Lower lobe of right lung (tissue), 2 donors: ENCODE results near the gene STON2. TPM values are rescaled to one million over a fixed set of nuclear protein-coding genes. Genes with fewer than 3 reads are reported as not detected.

ENCODE experiments used
- ATAC-seq, 2 donors: fragments of 200-7000 bp; cut with Tn5 transposase; one replicate each; pipeline ENCODE4 v1.9.1; 2020 to 2022; ENCODE audit warnings: mild to moderate bottlenecking in 2 of 2, moderate library complexity in 2 of 2
- DNase-seq: peaks from one replicate; pipeline ENCODE4 v3.0.0-alpha.2; 2020
- H3K27ac ChIP-seq: fragments of 200-600 bp; one replicate; pipeline ENCODE4 v1.8.0; 2022
- H3K27me3 ChIP-seq: fragments of 200-600 bp; one replicate; pipeline ENCODE4 v1.8.0; 2022; ENCODE audit warnings: low read depth
- H3K36me3 ChIP-seq: fragments of 200-600 bp; one replicate; pipeline ENCODE4 v1.8.0; 2022; ENCODE audit warnings: mild to moderate bottlenecking
- H3K4me1 ChIP-seq: fragments of 200-600 bp; one replicate; pipeline ENCODE4 v1.8.0; 2022
- H3K4me3 ChIP-seq: fragments of 200-600 bp; one replicate; pipeline ENCODE4 v1.8.0; 2022; ENCODE audit warnings: mild to moderate bottlenecking
- H3K9me3 ChIP-seq: fragments of 200-600 bp; one replicate; pipeline ENCODE4 v1.8.0; 2022
- intact Hi-C: fragments of 100-400 bp; cut with DNase I; formaldehyde crosslinking; loops from one replicate; pipeline ENCODE4 v1.11.0; 2022
- total RNA-seq: library from RNA; stranded (reverse); fragmentation: NEBNext Ultra II Directional; extraction: Animal tissue kit (Norgen Biotek cat#: 25700); gene quantifications from one replicate; pipeline ENCODE4 v1.2.1, GENCODE V29; 2021
- TF ChIP-seq, protein P1 (sequence below): fragments of 200-600 bp; IDR thresholded peaks from one replicate; pipeline ENCODE4 v1.8.0; 2022; ENCODE audit warnings: antibody characterized with exemption, mild to moderate bottlenecking
- donor health status: DM: no; HTN: yes; CAD: no; lungs with severe emphysema.

The STON2 gene
- total RNA-seq, 1 donor from 2014 or later: 34.3 TPM

GRCh38 chr14:81298122-81298521, 102.0 kb downstream of the STON2 start:
- intact Hi-C loops: no loop called here
- TF ChIP-seq, protein P1, sequence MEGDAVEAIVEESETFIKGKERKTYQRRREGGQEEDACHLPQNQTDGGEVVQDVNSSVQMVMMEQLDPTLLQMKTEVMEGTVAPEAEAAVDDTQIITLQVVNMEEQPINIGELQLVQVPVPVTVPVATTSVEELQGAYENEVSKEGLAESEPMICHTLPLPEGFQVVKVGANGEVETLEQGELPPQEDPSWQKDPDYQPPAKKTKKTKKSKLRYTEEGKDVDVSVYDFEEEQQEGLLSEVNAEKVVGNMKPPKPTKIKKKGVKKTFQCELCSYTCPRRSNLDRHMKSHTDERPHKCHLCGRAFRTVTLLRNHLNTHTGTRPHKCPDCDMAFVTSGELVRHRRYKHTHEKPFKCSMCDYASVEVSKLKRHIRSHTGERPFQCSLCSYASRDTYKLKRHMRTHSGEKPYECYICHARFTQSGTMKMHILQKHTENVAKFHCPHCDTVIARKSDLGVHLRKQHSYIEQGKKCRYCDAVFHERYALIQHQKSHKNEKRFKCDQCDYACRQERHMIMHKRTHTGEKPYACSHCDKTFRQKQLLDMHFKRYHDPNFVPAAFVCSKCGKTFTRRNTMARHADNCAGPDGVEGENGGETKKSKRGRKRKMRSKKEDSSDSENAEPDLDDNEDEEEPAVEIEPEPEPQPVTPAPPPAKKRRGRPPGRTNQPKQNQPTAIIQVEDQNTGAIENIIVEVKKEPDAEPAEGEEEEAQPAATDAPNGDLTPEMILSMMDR: no peak
- no peak for DNase-seq
- no peak for ATAC-seq
- H3K9me3 ChIP-seq: no peaks in the 10 kb centered on the region
- no peak overlapping the region for H3K27ac ChIP-seq
- peaks cover 9% of the 10 kb centered on the region for H3K4me1 ChIP-seq
- H3K36me3 ChIP-seq: no peaks in the 10 kb centered on the region
- no peak overlapping the region for H3K4me3 ChIP-seq
- H3K27me3 ChIP-seq: no peaks in the 10 kb centered on the region

DNA sequence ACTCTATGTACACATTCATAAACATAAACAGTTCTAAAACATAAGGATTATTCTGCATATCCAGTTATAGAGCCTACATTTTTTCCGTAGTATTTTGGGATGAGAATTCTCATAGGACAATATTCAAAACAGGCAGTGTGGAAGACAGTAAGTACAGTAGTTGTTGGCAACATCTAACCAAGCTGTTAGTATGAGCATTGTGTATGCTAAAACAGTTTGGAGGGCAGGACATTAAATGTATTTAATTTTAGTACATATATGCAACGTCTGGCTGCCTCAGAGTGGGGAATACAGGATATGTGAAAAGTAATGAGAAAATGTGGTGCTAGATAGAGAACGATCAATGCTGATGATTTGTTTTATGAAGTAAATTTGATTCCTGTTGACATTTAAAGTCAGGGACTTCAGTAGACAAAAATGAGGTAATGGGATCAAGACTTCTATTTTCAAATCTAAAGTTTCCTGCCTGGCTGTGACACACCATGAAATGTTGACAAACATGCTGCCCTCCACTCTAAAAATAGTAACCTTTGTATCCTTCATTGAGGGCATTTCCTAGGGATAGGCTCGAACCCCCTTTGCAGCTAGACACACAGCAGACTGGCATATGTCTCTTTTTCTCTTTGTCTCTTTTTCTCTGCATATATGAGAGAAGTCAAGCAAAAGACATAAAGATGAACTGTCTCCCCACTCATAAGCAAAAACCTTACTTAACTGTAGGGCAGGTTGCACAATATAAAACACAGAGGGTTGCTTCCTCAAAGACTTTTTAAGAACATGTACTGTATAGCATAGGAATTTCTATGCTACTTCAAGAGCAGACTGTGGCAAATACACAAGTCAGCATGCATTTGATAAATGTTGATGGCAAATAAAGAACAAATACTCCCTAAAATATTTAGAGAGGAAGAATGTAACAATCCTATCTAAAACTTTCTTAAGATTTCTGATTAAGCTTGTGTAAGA, 103.9 kb downstream of the STON2 start:
- H3K36me3 ChIP-seq: no peaks in the 10 kb centered on the region
- intact Hi-C loops: no loop called here
- no peak overlapping the region for H3K4me3 ChIP-seq
- H3K27me3 ChIP-seq: no peaks in the 10 kb centered on the region
- ATAC-seq: peak; percentile 53 to 59
- TF ChIP-seq, protein P1: no peak
- H3K4me1 ChIP-seq: peaks cover 9% of the 10 kb centered on the region
- no peak overlapping the region for H3K27ac ChIP-seq
- H3K9me3 ChIP-seq: no peaks in the 10 kb centered on the region
- DNase-seq: no peak

- no peak for ATAC-seq
- H3K36me3 ChIP-seq: no peaks in the 10 kb centered on the region
- H3K27me3 ChIP-seq: no peaks in the 10 kb centered on the region
- TF ChIP-seq, protein P1: no peak
- H3K4me3 ChIP-seq: no peak overlapping the region
- DNase-seq: no peak
- H3K27ac ChIP-seq: no peak overlapping the region
- intact Hi-C loops: no loop called here
- H3K9me3 ChIP-seq: no peaks in the 10 kb centered on the region
- H3K4me1 ChIP-seq: no peaks in the 10 kb centered on the region
Measured at GRCh38 chr14:81289516-81289915, 110.6 kb downstream of the STON2 start.

DNA sequence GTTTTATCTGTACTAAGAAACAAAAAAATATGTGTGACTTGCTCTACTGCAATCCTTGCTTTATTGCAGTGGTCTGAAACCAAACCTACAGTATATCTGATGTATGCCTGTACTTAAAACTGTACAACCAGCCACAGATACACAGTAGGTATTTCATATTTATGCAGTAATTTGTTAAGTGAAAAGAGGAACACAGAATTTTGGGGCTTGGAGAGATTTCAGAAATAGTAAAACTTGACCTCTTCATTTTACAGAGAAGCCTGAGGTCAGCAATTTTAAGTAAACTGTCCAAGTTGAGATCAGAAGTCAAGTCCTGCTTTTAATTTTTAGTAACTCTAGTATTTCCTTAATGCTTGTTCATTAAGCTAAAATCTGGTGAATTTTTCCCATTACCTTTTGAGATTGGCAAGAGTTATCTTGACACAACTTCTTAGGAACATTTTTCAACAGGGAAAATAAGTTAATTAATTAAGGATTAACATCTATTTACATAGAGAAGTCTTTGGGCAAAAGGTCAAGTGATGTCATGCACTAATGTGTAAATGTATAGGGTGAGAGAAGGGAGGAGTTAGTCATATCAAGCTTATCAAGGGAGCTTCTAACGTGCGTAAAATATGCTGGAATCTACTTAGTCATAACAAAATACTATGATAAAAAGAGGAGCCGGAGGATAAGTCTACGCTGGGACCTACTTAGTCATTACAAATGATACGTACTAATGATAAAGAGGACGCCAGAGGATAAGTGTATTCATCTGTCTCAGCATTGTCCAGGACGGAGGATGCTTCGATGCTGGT, 113.4 kb downstream of the STON2 start:
- intact Hi-C loops: no loop called here
- DNase-seq (no peak), ATAC-seq (no peak)
- Histone ChIP-seq H3K4me1 (no peaks in the 10 kb centered on the region), H3K27me3 (no peaks in the 10 kb centered on the region), H3K36me3 (no peaks in the 10 kb centered on the region), H3K27ac (no peak overlapping the region), H3K4me3 (no peak overlapping the region), H3K9me3 (no peaks in the 10 kb centered on the region)
- TF ChIP-seq, protein P1: no peak

GRCh38 chr14:81285245-81285644, 114.9 kb downstream of the STON2 start:
- intact Hi-C loops: no loop called here
- no peaks in the 10 kb centered on the region for H3K4me1 ChIP-seq
- no peaks in the 10 kb centered on the region for H3K36me3 ChIP-seq
- TF ChIP-seq, protein P1: no peak
- H3K4me3 ChIP-seq: no peak overlapping the region
- no peaks in the 10 kb centered on the region for H3K9me3 ChIP-seq
- DNase-seq (no peak), ATAC-seq (no peak)
- H3K27ac ChIP-seq: no peak overlapping the region
- no peaks in the 10 kb centered on the region for H3K27me3 ChIP-seq
